GM12892 (cell line): Measurements from ENCODE around the gene IRF2.

Experiments
- POLR2A ChIP-seq: IDR thresholded peaks from 2 replicates; pipeline ENCODE4 v1.6.1; 2011; ENCODE audit warnings: low read depth, low read length, control low read depth
- POLR2AphosphoS5 ChIP-seq: IDR thresholded peaks from 2 replicates; pipeline ENCODE4 v1.6.1; 2011; ENCODE audit warnings: low read depth, low read length, control low read depth

DNA sequence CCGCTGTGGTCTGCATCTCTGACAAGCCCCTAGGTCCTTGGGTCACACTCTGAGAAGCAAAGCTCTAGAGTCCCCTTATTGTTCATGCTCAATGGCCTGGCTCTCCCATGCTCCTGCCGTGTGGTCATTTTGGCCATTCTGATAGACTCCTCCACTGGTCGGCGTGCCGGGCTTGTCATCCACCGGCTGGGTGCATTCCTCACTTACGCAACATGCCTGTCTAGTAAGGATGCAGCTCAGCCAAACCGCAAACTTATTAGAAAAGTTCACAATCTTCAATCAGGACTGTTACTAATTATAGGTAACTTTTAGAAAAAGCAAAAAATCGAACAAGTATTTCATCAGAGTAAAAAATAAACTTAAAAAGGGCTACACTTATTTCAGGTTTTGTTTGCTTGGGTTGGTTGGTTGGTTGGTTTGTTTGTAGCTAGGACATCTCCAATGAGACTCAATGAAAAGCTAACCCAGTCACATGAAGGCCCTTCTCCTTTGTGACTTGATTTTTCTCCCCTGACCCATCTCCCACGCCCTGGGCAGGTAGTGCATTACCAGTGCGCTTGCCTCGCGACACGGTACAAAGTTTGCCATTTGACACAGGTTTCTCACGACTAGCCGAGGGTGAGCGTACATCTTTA is 41.0 kb downstream of the IRF2 start:
- TF ChIP-seq POLR2A, result no peak
- TF ChIP-seq POLR2AphosphoS5, result no peak
